Keratinocyte (primary cell): Measurements from ENCODE around the gene METTL27.

Source experiments
- CTCF ChIP-seq, 3 experiments: IDR thresholded peaks in 1 of 3; conservative IDR thresholded peaks in 1 of 3; optimal IDR thresholded peaks in 1 of 3; 2 replicates in 2 of 3; 3 replicates in 1 of 3; pipeline versions ENCODE3 to v1.5.1; 2011; ENCODE audit warnings: low read length in 3 of 3, mild to moderate bottlenecking in 3 of 3, moderate library complexity in 2 of 3, control low read depth in 1 of 3, inconsistent platforms in 1 of 3; ENCODE audit not compliant: insufficient read depth in 2 of 3; ENCODE audit errors: extremely low read depth in 1 of 3
- EZH2 ChIP-seq: IDR thresholded peaks from one replicate; pipeline ENCODE4 v1.6.1; 2012; ENCODE audit warnings: inconsistent platforms, mild to moderate bottlenecking, low read length, moderate library complexity

- TF ChIP-seq CTCF (optimal IDR thresholded peaks at IDR 0.05 in 1 of 3, IDR thresholded peaks at IDR 0.05 in 1 of 3, conservative IDR thresholded peaks at IDR 0.05 in 1 of 3; ENCODE audit: extremely low read depth in 1 of 3, insufficient read depth in 2 of 3, low read length in 3 of 3) (no peak), EZH2 (no peak)
Measured at GRCh38 chr7:73834626-73835191, 7.6 kb downstream of the METTL27 start.
